K562 (cell line): ENCODE results near the gene SUMF1. TPM values are rescaled to one million over a fixed set of nuclear protein-coding genes. Genes with fewer than 3 reads are reported as not detected.

Experiments used
- ATAC-seq: fragments of 200-7000 bp; cut with Tn5 transposase; 3 replicates; pipeline ENCODE4 v1.9.1; 2020; ENCODE audit warnings: moderate library complexity
- BruUV-seq: library from RNA; stranded (reverse); fragments of 400-500 nt; replicated peaks from 2 replicates; lab custom pipeline; 2021; lab: Mats Ljungman, UMichigan
- CTCF ChIA-PET: fragments of 300-600 bp; formaldehyde crosslinking; extraction: SDS; loops from one replicate; lab custom pipeline; 2021; ENCODE audit warnings: low intra/inter-chr PET ratio; lab: Yijun Ruan, JAX
- POLR2A ChIA-PET: fragments of 300-600, 350-650 bp; sonication (Branson Sonifier 250); formaldehyde crosslinking; extraction: SDS; loops from one replicate; lab custom pipeline; 2021; ENCODE audit warnings: antibody characterized with exemption, inconsistent platforms; lab: Yijun Ruan, JAX
- DNase-seq, 4 experiments: peaks; one replicate each; pipeline versions ENCODE4 v3.0.0 to v3.0.0-alpha.2; 2011 to 2018; ENCODE audit warnings: low spot score in 3 of 4, mixed read lengths in 3 of 4; ENCODE audit errors: extremely low read depth in 1 of 4
- FAIRE-seq: peaks from 2 replicates; lab custom pipeline; 2011; peaks lifted over from hg19 to GRCh38; lab: Jason Lieb, UNC
- H2AFZ ChIP-seq: 2 replicates; pipeline ENCODE4 v1.6.0; 2011; ENCODE audit warnings: low read depth, low read length, control low read depth, inconsistent platforms
- H3K27ac ChIP-seq: fragments of 200-600 bp; 3 replicates; pipeline ENCODE4 v1.8.0; 2011; ENCODE audit warnings: low read depth, mild to moderate bottlenecking, control low read depth, inconsistent platforms, low read length, moderate library complexity, mixed read lengths; ENCODE audit errors: extremely low read depth
- H3K27me3 ChIP-seq, 2 experiments: fragments of 300-600 bp in 1 of 2; 2 replicates in 1 of 2; 3 replicates in 1 of 2; pipeline versions ENCODE4 v1.6.0 to v1.8.0; 2011; ENCODE audit warnings: inconsistent platforms in 2 of 2, low read length in 2 of 2, mild to moderate bottlenecking in 1 of 2, mixed read lengths in 1 of 2, moderate library complexity in 1 of 2; ENCODE audit not compliant: control insufficient read depth in 2 of 2, insufficient read depth in 2 of 2
- H3K36me3 ChIP-seq: fragments of 300-600 bp; 3 replicates; pipeline ENCODE4 v1.8.0; 2011; ENCODE audit warnings: mild to moderate bottlenecking, low read length, inconsistent platforms; ENCODE audit not compliant: control insufficient read depth, insufficient read depth
- H3K4me1 ChIP-seq, 2 experiments: fragments of 200-600 bp in 1 of 2; replicated peaks in 1 of 2; 2 replicates in 1 of 2; 3 replicates in 1 of 2; pipeline versions ENCODE4 v1.5.1 to v1.8.0; 2011; ENCODE audit warnings: inconsistent platforms in 2 of 2, low read length in 2 of 2, mild to moderate bottlenecking in 1 of 2, mixed read lengths in 1 of 2, moderate library complexity in 1 of 2; ENCODE audit not compliant: control insufficient read depth in 2 of 2, insufficient read depth in 2 of 2
- H3K4me2 ChIP-seq: 2 replicates; pipeline ENCODE4 v1.6.1; 2011; ENCODE audit warnings: low read length, control low read depth, inconsistent platforms, mixed read lengths; ENCODE audit not compliant: insufficient read depth
- H3K4me3 ChIP-seq: fragments of 200-600 bp; sonication (generic), shearing (Covaris generic); 2 replicates; pipeline ENCODE4 v1.5.1; 2016; ENCODE audit warnings: control low read depth, inconsistent platforms
- H3K79me2 ChIP-seq: fragments of 200-600 bp; 3 replicates; pipeline ENCODE4 v1.8.0; 2011; ENCODE audit warnings: low read length, inconsistent platforms; ENCODE audit not compliant: control insufficient read depth, insufficient read depth
- H3K9ac ChIP-seq, 2 experiments: 2 replicates each; pipeline versions ENCODE4 v1.6.0 to v1.6.1; 2011; ENCODE audit warnings: low read depth in 2 of 2, low read length in 2 of 2, control low read depth in 1 of 2, inconsistent platforms in 1 of 2, mild to moderate bottlenecking in 1 of 2, mixed read lengths in 1 of 2; ENCODE audit not compliant: insufficient read depth in 1 of 2
- H3K9me1 ChIP-seq: one replicate; pipeline ENCODE4 v1.6.0; 2011; ENCODE audit warnings: inconsistent platforms, mild to moderate bottlenecking, low read length, moderate library complexity; ENCODE audit not compliant: control insufficient read depth, insufficient read depth
- H3K9me3 ChIP-seq: replicated peaks from 2 replicates; pipeline ENCODE4 v1.5.1; 2011; ENCODE audit warnings: low read depth, low read length, inconsistent platforms; ENCODE audit not compliant: control insufficient read depth, insufficient read depth
- H4K20me1 ChIP-seq: replicated peaks from 2 replicates; pipeline ENCODE4 v1.6.1; 2011; ENCODE audit warnings: low read length, inconsistent platforms, mixed read lengths; ENCODE audit not compliant: control insufficient read depth, insufficient read depth
- ADNP ChIP-seq: fragments of 200-800 bp; sonication (Bioruptor generic); IDR thresholded peaks from 2 replicates; pipeline ENCODE4 v1.6.1; 2016; ENCODE audit warnings: missing genetic modification characterization, missing compliant biosample characterization
- HNRNPK ChIP-seq: fragments of 200-400 bp; formaldehyde crosslinking; IDR thresholded peaks from one replicate; pipeline ENCODE4 v1.6.1; 2018; ENCODE audit warnings: mild to moderate bottlenecking, low read depth, low read length; ENCODE audit not compliant: poor library complexity, severe bottlenecking
- JUND ChIP-seq, 2 experiments: IDR thresholded peaks; 2 replicates in 1 of 2; 3 replicates in 1 of 2; pipeline ENCODE4 v1.6.1; 2011; ENCODE audit warnings: borderline replicate concordance in 2 of 2, low read depth in 2 of 2, low read length in 2 of 2, improper control_type of control experiment in 1 of 2, missing biosample characterization in 1 of 2, missing genetic modification characterization in 1 of 2, missing genetic modification reagents in 1 of 2
- MAFF ChIP-seq: IDR thresholded peaks from 2 replicates; pipeline ENCODE4 v1.6.1; 2012; ENCODE audit warnings: low read length, improper control_type of control experiment
- MEIS2 ChIP-seq: fragments of 450-650 bp; IDR thresholded peaks from 2 replicates; pipeline ENCODE4 v1.6.1; 2014; ENCODE audit warnings: mild to moderate bottlenecking; ENCODE audit not compliant: partially characterized antibody
- ZNF253 ChIP-seq: fragments of 250-450 bp; sonication (Bioruptor Pico); conservative IDR thresholded peaks from 2 replicates; pipeline ENCODE4 v1.6.1; 2021; ENCODE audit warnings: mild to moderate bottlenecking
- WGBS: fragments of 100-300 bp; shearing (Covaris generic); methylation state at CpG from one replicate; pipeline ENCODE4 v1.1.6; 2016; ENCODE audit warnings: low coverage, mixed read lengths; ENCODE audit not compliant: insufficient coverage; ENCODE audit errors: missing lambda C conversion rate; 5-methylcytosine and 5-hydroxymethylcytosine counted together
- in situ Hi-C: fragments of 300-500 bp; cut with MboI; formaldehyde crosslinking; loops from 4 replicates; pipeline ENCODE4 v1.15.0; 2018; ENCODE audit warnings: inconsistent platforms, mixed read lengths
- intact Hi-C: fragments of 100-400 bp; cut with micrococcal nuclease; formaldehyde crosslinking; loops from 2 replicates; pipeline ENCODE4 v1.14.2; 2022
- polyA plus RNA-seq, 8 experiments: library from polyadenylated mRNA; depleted of rRNA in 4 of 8; stranded (reverse) in 5 of 8; unstranded in 3 of 8; fragments of >200 nt; fragmentation: Nextera tagmentation in 2 of 8; fragmentation: Illumina TruSeq in 1 of 8; extraction: Ambion mirVana in 2 of 8; extraction: Trizol in 1 of 8; gene quantifications; 2 replicates each; pipeline versions ENCODE4 v1.2.1 to v1.2.3, GENCODE V29; 2011 to 2014; ENCODE audit warnings: inconsistent platforms in 1 of 8, missing spikeins in 1 of 8
- total RNA-seq, 7 experiments: library from RNA; depleted of rRNA in 6 of 7; stranded (reverse); fragments of >200 nt in 6 of 7; fragmentation: Illumina TruSeq in 2 of 7; extraction: Trizol in 2 of 7; gene quantifications; 2 replicates each; pipeline versions ENCODE4 v1.2.1 to v1.2.3, GENCODE V29; 2011 to 2021; ENCODE audit warnings: low replicate concordance in 1 of 7
- TF ChIP-seq, protein P1 (sequence below): fragments of 250-450 bp; sonication (Bioruptor Pico); IDR thresholded peaks from 2 replicates; pipeline ENCODE4 v1.5.0; 2021
- TF ChIP-seq, protein P2 (sequence below): sonication (generic); IDR thresholded peaks from 2 replicates; pipeline ENCODE4 v1.6.1; 2016
- TF ChIP-seq, protein P3 (sequence below): fragments of 450-650 bp; formaldehyde crosslinking; IDR thresholded peaks from 2 replicates; pipeline ENCODE4 v1.4.0; 2020; ENCODE audit warnings: mild to moderate bottlenecking, moderate library complexity
- TF ChIP-seq, protein P4 (sequence below): fragments of 450-650 bp; IDR thresholded peaks from 2 replicates; pipeline ENCODE4 v1.6.1; 2016

The SUMF1 gene
- total and polyA plus RNA-seq, 9 of the 15 experiments (the other 6 are each of a cell fraction or from before 2014, with no cell fraction given), result 1.3 to 7.4 (median 4.2) TPM

DNA sequence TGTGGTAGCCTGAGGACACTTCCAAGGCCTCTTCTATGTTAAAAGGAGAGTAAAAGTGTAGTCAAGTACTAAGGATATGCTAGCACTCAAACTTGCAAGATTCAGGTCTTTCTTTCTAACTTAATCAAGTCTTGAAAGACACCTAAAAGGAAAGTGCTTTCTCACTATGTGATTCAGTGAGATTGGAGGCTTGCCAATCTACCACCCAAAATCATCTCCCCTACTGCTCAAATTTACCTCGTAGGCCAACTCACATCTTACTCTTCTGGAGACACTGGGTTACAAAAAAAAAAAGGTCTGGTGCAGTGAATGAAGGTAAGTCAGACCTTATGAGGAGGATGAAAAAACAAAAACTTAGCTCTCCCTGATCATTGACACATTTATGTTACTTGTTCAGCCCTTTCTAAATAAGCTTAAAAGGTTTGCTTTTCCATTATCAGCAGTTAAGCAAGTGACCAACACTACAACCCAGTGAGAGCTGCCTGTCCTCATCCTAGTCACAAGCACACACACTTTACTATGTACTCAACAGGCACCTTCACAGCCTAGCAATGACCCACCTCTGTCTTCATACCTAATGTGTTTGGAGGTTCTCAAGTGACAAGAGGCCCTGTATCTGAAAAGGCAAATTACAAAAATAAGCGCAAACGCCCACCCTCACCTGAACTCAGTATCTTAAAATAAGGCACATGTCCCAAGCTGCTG is 19.6 kb downstream of the SUMF1 start (continued):
- TF ChIP-seq JUND (IDR thresholded peaks at IDR 0.05; ENCODE audit: borderline replicate concordance, low read depth, low read length), result no peak
- TF ChIP-seq JUND (tag; IDR thresholded peaks at IDR 0.05; ENCODE audit: borderline replicate concordance, low read depth, low read length), result peak; percentile 18; the same call in 1 of the 3 replicates
- TF ChIP-seq, protein P1, sequence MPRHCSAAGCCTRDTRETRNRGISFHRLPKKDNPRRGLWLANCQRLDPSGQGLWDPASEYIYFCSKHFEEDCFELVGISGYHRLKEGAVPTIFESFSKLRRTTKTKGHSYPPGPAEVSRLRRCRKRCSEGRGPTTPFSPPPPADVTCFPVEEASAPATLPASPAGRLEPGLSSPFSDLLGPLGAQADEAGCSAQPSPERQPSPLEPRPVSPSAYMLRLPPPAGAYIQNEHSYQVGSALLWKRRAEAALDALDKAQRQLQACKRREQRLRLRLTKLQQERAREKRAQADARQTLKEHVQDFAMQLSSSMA (CRISPR knock-in tag), result no peak
- TF ChIP-seq MAFF, result no peak
- no peak for TF ChIP-seq HNRNPK
- TF ChIP-seq ADNP, result no peak
- no peak for TF ChIP-seq ZNF253 (CRISPR knock-in tag)
- peak; percentile 6 for TF ChIP-seq MEIS2
- TF ChIP-seq, protein P2, sequence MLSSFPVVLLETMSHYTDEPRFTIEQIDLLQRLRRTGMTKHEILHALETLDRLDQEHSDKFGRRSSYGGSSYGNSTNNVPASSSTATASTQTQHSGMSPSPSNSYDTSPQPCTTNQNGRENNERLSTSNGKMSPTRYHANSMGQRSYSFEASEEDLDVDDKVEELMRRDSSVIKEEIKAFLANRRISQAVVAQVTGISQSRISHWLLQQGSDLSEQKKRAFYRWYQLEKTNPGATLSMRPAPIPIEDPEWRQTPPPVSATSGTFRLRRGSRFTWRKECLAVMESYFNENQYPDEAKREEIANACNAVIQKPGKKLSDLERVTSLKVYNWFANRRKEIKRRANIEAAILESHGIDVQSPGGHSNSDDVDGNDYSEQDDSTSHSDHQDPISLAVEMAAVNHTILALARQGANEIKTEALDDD, result peak; percentile 56

DNA sequence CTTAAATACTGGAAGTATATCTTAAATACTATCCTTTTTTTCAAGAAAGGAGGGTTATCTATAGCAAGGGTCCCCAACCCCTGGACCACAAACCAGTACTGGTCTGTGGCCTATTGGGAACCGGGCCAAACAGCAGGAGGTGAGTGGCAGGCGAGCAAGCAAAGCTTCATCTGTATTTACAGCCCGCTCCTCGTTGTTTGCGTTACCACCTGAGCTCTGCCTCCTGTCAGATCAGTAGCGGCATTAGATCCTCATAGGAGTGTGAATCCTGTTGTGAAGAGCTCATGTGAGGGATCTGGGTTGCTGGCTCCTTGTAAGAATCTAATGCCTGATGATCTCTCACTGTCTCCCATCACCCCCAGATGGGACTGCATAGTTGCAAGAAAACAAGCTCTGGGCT is 26.1 kb downstream of the SUMF1 start:
- TF ChIP-seq, protein P3, sequence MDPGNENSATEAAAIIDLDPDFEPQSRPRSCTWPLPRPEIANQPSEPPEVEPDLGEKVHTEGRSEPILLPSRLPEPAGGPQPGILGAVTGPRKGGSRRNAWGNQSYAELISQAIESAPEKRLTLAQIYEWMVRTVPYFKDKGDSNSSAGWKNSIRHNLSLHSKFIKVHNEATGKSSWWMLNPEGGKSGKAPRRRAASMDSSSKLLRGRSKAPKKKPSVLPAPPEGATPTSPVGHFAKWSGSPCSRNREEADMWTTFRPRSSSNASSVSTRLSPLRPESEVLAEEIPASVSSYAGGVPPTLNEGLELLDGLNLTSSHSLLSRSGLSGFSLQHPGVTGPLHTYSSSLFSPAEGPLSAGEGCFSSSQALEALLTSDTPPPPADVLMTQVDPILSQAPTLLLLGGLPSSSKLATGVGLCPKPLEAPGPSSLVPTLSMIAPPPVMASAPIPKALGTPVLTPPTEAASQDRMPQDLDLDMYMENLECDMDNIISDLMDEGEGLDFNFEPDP (CRISPR knock-in tag), result no peak
- TF ChIP-seq, protein P4, sequence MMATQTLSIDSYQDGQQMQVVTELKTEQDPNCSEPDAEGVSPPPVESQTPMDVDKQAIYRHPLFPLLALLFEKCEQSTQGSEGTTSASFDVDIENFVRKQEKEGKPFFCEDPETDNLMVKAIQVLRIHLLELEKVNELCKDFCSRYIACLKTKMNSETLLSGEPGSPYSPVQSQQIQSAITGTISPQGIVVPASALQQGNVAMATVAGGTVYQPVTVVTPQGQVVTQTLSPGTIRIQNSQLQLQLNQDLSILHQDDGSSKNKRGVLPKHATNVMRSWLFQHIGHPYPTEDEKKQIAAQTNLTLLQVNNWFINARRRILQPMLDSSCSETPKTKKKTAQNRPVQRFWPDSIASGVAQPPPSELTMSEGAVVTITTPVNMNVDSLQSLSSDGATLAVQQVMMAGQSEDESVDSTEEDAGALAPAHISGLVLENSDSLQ, result 0 out of 2 replicates have a peak, but pooled peaks have one; percentile 18
- WGBS, result 69% methylated on average over 6 of the region's 6 CpGs
- no peaks in the 10 kb centered on the region for H3K79me2 ChIP-seq
- H3K27me3 ChIP-seq, result no peaks in the 10 kb centered on the region
- H2AFZ ChIP-seq, result no peak overlapping the region
- intact Hi-C loops, result no loop called here
- H3K9ac ChIP-seq, result no peak overlapping the region
- no peaks in the 10 kb centered on the region for H3K4me1 ChIP-seq
- ATAC-seq (no peak), FAIRE-seq (no peak), DNase-seq (no peak)
- ChIA-PET CTCF (no interaction called here), POLR2A (no interaction called here)
- in situ Hi-C loops, result no loop called here
- H3K9me3 ChIP-seq, result no peaks in the 10 kb centered on the region
- H4K20me1 ChIP-seq, result no peaks in the 10 kb centered on the region
- H3K4me3 ChIP-seq, result no peak overlapping the region
- no peak overlapping the region for H3K27ac ChIP-seq
- no peaks in the 10 kb centered on the region for H3K36me3 ChIP-seq
- H3K9me1 ChIP-seq, result no peaks in the 10 kb centered on the region
- BruUV-seq, result no TSS peak
- no peak overlapping the region for H3K4me2 ChIP-seq
